NCI-H460 (cell line): Measurements from ENCODE around the gene SARDH. TPM values are rescaled to one million over a fixed set of nuclear protein-coding genes. Genes with fewer than 3 reads are reported as not detected.
A peak's percentile ranks its signal among the peaks of the same experiment; 100 is the strongest.

Experiments used
- DNase-seq: peaks from one replicate; pipeline ENCODE4 v3.0.0-alpha.2; 2016; ENCODE audit warnings: low read depth; ENCODE audit errors: extremely low read depth
- total RNA-seq: library from RNA; depleted of rRNA; stranded (reverse); fragments of >200 nt; shearing (Covaris generic); gene quantifications from 2 replicates; pipeline ENCODE4 v1.2.3, GENCODE V29; 2014

Gene SARDH
- total RNA-seq, 1 experiment from 2014 or later, result 0.07 TPM

DNA sequence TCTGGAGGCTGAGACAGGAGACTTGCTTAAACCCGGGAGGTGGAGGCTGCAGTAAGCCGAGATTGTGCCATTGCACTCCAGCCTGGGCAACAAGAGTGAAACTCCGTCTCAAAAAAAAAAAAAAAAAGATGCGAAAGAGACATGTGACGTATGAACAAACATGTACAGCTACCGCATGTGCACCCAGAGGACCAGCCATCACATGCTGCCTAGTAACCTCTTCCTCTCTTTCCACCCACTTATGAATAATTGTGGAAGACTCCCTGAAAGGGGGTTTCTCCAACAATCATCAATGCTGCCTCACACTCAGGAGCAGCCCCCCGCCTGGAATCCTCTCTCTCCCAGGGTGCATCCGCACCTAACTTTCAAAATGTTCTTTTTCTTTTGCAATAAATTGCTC is 2.2 kb downstream of the SARDH start:
- no peak for DNase-seq

DNA sequence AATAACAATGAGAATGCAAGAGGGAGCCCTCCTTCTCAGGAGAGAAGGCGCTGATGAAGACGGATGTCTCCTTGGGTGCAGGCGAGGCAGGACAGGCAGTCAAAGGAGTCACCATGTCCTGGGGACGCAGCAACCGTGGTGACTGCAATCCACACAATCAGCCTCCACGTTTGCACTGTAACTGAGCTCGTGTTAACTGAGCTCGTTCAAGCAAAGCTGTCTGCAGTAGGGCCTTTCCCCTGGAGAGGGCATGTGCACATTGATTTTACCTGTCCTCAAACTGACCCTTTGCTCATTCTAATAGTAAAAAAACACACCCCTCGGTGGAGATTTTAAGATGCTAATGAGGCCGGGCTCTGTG is 2.8 kb downstream of the SARDH start:
- DNase-seq, result no peak

DNA sequence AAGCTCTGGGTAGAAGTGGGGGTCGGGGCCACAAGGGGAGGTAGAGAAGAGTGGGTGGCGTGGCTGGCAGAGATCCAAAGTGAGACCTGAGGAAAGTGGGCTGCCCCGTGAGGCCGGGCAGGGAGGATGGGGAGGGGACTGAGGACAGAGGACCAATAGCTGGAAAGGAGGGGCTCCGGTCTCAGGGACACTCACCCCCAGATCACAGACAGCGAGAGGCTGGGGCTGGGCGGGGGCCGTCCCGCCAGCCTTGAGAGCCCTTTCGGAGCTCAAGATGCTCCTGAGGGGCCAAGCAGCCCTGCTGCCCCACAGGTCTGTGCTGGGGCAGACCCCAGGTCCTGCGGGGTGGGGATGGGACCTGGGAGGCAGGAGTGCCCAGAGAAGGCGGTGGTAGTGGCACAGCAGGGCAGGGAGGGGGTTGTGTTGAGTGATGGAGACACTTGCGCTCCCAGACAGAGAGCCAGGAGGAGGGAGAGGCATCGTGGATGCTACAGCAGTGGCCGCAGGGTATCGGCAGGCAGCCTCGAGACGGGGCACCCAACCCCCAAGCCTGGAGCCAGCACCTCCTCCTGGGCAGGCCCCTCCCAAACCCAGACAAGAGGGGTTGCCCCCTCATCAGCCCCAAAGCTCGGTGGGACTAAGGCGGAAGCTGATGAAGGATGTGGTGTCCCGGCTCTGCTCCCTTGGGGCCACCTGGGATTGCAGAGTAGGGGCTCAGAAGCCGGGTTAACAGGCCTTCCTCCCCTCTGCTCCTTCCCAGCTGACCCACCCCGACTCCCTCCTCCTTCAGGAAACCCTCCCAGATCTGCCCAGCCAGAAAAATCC is 3.4 kb downstream of the SARDH start:
- no peak for DNase-seq

DNA sequence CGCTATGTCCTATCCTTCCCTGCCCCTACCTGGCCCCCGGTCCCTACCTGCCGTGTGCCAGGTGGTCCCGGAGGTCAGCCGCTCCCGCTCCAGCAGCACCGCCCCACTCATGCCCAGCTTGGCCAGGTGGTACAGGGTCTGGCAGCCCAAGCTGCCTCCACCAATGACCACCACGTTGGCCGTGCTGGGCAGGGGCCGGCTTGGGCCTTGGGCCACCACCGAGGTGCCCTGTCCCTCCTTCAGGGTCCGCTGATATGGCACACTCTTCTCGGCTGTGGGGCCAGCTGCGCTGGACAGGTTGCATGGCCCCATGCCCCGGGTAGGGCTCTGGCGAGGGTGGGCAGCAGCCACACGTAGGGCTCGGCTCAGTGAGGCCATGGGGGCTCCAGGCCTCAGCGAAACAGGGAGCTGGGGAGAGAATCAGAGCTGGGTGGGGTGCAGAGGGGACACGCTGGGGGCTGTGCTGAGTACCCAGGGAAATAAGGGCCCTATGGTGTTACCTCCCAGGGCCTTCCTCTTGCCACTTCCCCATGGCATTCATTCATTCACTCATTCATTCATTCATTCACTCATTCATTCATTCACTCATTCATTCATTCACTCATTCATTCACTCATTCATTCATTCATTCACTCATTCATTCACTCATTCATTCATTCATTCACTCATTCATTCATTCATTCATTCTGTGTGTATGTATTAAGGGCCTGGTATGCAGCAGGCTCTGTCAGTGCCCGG is 4.2 kb downstream of the SARDH start:
- no peak for DNase-seq

DNA sequence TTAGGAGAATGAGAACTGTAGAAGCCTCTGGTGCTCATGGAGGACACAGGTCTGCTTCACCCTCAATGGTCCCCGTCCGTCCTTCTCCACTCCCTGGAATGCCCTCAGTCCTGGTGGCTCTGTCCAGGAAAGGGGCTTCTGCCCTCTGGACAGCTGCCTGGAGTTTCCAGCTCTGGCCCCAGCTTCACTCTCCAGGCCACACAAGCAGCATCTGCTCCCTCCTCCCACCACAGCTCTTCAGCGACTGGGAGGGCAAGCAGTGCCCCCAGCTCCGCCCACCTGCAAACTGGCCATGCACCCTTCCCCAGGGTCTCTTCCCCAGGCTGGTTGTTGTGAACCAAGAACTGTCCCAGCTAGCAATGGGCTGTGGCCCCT is 4.7 kb downstream of the SARDH start:
- DNase-seq, result no peak

DNA sequence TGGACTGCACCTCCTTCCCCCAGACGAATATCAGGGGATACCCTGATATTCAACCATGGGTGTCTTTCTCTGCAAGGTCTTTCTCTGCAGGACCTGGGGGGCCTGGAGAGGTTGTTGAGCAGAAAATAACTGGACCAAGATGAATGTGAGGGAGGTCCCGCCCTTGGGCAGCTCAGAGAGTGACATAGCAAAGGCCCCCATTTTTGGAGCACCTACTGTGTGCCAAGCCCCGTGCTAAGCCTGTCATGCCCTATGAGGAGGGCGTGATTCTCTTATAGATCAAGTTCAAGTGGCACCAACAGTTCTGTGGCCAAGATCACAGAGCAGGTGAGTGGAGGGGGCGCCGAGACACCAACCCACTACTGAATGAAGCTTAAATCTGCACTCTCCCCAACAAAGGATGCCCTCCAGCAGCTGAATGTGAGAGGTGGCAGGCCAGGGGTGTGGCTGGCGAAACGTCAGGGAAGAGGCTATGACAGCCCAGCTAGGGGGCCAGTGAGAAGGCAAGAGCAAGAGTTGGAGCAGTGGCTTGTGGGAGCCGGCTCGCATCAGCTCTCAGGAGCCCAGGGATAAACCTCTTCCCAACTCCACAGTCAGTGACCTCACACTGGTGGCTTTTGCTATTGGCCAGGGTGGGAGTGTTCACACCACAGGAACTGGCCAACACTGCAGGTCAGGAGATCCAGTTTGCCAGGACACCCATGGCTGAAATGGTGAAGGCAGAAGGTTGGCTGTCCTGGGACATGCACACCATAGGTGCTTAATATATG is 5.3 kb downstream of the SARDH start:
- no peak for DNase-seq

DNA sequence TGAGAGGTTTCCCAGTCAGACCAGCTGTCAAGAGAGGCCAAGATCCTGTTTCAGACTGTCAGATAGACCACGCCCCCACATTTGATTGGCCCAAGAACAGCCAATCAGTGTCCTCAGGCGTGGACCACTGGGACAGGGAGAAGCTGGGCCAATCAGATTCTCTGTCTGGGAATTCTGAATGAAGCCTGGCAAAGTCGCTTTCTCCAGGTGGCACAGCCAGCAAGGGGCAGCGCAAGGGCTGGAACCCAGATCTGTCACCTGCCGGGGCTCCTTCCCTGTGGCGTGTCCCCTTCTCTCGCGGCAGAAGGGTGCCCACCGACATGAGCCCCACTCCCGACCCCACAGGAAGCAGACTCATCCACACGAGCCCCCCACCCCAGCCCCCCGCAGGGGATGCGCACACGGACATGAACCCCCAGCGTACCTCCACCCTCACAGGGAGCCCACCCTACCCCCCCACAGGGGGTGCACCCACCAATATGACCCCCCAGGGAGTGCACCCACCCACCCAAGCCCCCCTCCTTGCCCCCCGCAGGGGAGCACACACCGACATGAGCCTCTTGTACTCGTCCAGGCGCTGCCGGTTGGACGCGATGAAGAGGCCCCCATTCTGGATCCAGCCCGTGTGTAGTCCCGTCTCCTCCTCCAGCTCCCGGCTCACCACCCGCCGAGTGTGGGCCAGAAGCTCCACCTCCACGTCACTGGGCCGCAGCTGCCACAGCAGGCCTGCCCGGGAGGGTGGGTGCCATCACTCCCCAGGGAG is 6.1 kb downstream of the SARDH start:
- DNase-seq, result peak; percentile 33

DNA sequence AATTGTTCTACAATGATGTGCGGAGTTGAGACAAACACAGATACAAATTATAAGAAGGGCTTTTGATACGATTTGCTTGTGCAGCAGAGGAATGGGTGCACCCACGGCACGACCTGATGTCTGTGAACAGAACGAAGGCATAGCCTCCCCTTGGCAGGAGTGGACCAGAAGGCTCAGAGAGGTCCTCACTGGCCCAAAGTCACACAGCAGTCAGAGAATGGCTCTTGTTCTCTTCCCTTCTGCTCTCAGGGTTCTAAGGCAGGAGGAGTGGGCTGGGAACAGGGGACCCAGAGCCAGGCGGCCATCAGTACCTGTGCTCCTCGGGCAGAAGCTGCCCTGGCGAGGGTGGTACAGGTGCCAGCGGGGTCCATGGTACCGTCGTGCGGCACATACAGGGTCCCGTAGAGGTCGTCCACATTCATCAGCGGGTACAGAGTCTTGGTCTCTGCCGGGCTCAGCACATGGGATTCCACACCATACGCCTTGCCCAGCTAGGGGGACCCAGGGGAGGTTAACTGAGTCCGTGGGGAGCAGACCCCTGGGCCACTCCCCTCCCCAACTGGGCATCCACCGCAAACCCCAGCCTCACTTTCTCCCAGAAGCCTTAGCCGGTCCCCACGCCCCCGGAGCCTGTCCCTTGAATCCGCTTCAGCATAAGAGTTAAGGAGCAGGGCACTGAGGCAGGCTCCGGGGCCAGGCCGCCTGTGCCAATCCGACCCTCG is 7.0 kb downstream of the SARDH start:
- no peak for DNase-seq

DNA sequence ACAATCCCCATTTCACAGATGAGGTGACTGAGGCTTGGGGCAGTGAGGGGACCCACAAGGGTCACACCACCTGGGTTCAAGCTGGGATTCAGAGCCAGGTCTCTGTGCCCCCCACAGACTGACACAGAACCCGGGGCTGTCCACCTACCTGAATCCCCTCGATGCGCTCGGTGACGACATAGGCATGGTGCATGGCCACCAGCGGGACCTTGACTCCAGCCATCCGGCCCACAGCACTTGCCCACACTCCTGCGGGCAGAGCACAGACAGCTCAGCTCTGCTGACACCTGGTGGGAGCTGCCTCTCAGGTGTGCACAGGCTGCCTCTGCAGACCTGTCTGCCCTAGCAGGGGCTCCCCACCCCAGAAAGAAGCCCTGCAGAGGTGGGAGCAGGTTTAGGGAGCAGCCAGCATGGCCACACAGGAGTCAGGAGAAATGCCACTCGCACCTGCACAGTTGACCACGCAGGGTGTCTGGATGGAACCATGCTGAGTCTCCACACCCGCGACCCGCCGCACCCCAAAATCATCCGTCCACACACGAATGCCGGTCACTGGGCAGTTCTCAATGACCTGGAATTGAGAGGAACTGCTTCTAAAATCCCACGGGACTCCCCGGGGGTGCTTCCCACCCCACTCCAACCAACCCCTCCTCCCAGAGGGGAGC is 8.4 kb downstream of the SARDH start:
- DNase-seq, result no peak

DNA sequence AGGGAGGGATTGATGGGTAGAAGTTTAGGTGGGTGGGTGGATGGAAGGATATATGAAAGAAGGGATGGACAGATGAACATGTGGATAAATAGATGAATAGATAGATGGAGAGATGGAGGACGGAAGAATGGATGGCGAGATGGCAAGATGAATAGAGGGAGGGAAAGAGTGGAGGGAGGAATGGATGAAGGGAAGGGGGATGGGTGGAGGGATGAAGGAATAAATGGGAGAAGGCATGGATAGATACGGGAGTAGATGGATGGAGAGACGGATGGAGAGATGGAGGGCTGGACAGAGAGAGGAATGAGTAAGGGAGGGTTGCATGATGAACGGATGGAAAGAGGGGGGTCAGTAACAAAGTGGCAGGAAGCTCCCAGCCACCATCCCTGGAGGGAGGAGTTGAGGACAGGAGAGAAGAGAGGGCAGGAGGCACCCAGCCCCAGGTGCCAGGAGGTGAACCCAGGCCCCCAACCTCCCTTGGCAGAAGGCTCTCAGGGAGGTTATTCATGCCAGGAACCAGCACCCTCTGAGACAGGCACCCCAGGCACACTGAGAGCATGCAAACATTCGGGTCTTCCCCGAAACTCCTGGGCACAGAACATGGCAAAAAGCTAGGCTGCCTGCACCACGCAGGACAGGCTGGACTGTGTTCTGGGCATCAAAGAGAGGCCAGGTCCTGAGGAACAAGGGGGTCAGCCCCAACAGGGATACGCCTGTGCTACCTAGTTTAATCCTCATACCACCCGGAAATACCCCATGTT is 9.1 kb downstream of the SARDH start:
- DNase-seq, result no peak

DNA sequence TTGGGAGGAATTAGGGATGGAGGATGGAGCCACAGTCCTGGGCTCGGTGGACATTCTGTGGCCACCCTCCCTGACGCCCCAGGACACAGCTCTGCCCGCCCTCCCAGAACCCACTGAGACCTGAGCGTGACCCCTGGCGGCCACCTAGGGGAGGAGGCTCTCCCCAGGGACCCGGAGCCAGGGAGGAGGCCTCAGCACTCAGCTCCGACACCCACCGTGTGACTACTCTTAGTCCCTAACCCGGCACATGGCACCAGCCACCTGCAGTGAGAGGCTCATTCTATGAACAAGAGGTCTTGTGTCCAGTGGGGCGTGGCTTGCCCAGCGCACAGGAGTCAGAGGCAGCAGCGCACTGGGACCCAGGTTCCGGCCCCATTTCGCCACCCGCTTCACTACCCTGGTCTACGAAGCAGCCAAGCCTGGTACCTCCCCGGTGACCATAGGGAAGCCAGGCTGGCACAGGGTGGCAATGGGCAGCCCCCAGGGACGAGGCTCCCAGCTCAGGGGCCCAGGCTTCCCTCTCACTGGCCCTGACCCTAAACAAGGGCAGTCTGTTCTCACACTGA is 10.2 kb downstream of the SARDH start:
- no peak for DNase-seq

DNA sequence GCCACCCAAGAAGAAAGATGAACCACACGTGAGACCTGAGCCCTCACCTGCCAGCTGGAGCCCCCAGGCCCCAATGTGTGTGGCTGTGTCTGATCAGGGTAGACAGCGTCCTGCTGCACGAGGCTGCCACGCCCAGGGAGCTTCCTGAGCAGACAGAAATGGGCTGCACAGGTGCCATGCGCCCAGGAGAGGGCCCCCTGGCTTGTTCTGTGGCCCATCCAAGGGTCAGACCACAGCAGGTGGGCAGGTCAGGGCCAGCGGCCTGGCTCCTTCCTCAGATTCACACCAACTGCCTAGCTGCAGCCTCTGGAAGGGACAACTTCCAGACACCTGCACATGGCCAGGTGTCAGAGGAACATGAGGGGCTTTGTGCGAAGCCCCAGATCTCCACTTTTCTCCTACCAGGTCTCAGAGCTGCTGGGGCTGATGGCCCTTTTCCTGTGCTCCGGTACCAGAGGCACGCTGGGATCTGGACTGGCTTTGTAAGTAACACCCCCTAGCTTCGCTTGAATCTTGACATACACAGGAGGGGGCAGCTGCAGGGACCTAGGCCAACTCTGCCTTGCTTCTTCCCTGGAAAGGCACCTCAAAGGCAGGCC is 10.8 kb downstream of the SARDH start:
- no peak for DNase-seq

DNA sequence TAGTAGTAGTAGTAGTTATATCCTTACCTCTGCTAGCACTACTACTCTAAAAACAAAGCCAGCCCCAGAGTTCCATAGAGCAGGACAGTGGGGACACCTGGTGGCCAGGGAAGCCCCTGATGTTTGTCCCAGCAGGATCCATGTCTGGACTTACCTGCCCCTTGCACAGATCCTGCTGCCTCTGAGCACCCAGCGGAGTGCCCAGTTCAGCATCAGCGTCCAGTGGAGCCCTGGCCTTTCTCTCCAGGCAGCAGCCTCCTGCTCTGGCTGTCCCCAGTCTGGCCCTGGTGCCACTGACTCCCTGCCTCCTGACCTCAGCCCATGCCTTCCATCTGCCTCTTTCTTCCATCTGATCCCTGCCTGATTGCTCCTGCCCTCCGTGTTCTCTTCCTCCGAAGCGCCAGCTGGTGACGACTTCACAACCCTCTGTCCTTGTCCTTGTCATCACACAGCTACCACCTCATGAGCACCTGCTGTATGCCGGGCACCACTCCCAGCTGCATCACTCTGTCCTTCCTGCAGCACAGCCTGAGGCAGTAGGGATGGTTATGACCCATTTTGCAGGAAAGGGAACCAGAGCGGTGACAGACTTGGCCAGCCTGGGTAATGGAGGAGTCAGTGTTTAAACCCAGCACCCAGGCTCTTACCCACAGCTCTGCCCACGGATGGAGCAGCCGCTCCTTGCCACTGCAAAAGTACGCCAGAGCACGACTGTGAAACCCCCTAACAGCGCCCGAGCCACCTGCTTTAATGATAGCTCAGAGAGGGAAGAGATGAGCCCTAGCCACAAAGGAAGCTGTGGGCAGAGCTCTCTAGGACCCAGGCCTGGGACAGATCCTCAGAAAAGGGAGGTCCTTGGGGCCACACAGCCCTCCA is 11.5 kb downstream of the SARDH start:
- peak; percentile 43 for DNase-seq

DNA sequence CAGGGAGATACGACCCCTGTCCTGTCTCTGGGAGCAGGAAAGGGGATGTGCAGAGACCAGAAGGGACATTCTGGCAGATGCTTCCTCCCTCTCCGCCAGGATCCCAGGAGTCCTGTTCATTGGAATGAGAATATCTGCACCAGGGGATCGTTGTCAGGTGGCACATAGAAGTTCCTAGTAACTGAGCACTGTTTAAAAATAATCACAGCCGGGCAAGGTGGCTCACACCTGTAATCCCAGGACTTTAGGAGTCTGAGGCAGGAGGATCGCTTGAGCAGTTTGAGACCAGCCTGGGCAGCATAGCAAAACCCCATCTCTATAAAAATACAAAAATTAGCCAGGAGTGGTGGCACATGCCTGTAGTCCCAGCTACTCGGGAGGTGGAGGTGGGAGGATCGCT is 12.3 kb downstream of the SARDH start:
- DNase-seq, result no peak

DNA sequence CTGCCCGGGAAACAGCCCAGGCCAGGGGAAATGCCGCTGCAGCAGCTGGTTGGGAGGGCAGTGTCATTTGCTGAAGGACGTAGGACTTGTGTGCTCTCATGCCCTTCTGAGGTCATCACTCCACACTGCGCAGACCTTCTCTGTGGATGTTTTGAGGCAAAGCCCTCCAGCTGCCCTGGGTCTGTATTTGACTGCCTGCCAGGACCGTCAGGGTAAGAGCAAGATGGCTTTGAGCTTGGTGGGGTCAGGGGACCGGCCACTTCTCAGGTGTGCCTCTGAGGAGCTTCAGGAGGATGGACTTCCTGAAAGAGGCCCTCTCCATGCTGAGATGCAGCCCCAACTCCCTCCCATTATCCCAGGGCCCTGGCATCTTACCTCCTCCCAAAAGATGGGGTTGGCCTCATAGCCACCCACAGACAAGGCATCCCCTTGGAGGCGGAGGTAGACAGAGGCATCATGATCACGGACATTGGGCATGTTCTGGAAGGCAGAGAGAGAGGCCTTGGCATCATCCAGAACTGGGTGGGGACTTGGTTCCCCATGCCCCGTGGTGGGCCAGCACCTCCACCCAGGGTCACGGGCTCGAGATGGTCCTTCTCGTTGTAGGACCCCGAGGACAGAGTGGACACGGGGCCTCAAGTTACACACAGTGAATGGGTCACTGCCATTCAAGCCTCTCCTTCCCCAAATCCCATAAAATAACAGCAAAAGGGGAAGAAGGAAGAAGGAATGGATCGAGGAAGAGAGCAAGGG is 19.4 kb downstream of the SARDH start:
- no peak for DNase-seq
